Astrocyte of the hippocampus (primary cell): ENCODE data around the gene CDSN.
"Not testable (repeated sequence)": the region's sequence is repeated elsewhere in the genome, so short reads cannot be mapped to it uniquely, and the experiment has no call there.

Experiments used
- DNase-seq: peaks from one replicate; pipeline ENCODE4 v3.0.0; 2011; ENCODE audit warnings: low read depth, low spot score

The CDSN gene

GRCh38 chr6:31087494-31088089 lies 32.7 kb downstream of the CDSN start:
- peak; percentile 92 for DNase-seq

- DNase-seq: peak; percentile 61
Measured at GRCh38 chr6:31086788-31087440, 33.3 kb downstream of the CDSN start.

DNA sequence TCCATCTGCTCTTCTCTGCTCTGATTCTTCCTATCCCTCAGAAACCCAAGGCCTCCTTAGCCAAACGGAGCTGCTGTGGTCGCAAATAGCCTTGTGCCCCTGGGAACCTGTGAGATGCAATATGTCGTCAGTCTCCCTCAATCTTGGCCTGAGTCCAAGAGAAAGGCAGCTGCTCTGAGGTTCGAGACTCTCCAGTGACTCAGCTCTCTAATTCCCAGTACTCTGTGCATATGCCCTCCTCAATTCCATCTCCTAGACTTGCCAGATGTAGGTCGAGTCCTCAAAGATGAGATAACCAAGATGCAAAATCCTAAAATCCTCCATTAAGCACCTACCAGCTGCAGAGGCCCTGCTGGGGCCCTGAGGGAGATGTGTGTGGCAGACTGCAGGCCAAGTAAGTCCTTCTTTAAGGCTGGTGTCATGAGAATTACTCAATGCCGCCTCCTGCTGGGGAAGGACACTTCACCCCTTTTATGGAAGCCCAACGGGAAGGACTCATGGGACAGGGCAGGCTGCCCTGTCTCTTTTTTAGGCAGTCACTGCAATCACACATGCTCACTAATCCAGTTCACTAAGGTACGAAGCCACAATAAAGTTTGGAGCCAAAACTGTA lies 36.4 kb downstream of the CDSN start:
- DNase-seq: peak; percentile 59

DNA sequence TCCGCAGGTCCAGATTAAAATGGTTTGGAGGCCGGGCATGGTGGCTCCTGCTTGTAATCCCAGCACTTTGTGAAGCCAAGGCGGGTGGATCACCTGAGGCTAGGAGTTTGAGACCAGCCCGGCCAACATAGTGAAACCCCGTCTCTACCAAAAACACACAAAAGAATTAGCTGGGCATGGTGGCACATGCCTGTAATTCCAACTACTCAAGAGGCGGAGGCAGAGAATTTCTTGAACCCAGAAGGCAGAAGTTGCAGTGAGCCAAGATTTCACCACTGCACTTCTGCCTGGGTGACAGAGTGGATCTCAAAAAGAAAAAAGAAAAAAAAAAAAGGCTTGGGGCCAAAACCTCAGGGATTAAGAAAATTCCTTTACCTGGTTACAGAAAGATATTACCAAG lies 38.4 kb downstream of the CDSN start:
- DNase-seq: no peak

DNA sequence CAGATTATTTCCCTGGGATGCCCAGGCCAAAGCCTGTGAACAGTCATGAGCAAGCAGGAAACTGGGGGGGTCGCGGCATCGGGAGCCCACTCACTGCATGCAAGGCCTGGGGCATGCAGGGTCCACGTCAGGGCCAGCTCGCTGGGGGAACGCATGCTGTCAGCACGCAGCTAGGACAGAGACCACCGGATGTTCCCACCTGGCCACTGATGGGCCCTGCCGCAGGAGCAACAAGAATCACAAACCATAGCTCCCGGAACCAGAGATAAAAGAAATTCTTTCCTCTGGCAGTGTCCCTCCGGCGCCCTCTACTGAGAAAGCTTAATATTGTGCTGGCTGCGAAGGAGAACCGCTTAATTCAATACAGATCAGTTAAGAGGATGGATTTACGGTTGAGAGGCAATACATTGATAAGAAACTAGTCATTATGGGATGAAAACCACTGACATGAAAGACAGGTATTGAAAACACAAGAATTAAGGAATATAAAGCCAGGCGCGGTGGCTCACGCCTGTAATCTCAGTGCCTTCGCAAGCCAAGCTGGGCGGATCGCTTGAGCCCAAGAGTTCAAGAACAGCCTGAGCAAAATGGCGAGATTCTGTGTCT lies 40.5 kb downstream of the CDSN start:
- DNase-seq: peak; percentile 77

- DNase-seq: no peak
Measured at GRCh38 chr6:31076611-31077010, 43.6 kb downstream of the CDSN start.

- no peak for DNase-seq
Measured at GRCh38 chr6:31075528-31075927, 44.7 kb downstream of the CDSN start.

DNA sequence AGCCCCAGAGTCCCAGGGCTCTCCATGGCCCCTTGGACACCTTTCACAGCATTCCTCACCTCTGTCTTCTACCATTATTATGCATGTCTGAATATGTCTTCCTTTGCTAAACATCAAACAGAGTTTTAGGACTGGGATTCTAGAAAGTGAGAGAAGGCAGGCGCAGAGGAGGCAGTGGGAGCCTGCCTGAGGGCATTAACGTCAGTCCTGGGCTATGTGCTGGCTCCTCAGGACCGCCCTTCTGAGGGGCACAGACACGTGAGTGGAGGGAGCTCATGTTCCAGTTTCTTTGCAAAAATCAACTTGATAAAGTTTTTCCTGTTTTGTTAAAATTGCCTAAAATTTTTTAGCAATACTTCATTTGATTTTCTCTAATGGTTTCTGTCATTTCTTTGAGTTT lies 45.8 kb downstream of the CDSN start:
- no peak for DNase-seq

- peak; percentile 90 for DNase-seq
Measured at GRCh38 chr6:31070711-31071197, 49.5 kb downstream of the CDSN start.

- DNase-seq: peak; percentile 88
Measured at GRCh38 chr6:31068669-31069340, 51.4 kb downstream of the CDSN start.

- DNase-seq: not testable (repeated sequence)
Measured at GRCh38 chr6:31067891-31068668, 52.2 kb downstream of the CDSN start.

- DNase-seq: not testable (repeated sequence)
Measured at GRCh38 chr6:31067028-31067427, 53.2 kb downstream of the CDSN start.

DNA sequence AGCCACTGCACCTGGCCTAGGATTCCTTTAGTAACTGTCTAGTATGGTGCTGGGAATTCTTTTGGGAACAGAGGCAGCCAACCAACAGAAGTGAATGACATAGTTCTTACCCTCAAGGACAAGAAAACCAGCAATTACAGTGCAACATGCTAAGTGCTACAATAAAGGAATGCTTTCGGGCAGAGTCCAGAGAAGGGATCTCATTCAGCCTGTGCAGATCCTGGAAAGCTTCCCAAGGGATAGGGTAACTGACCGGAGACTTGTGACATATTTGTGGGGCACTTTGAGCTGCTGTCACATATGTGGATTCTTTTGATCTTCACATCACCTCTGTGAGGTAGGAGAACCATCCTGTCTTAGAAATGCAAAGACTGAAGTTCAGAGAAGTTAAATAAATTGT lies 54.7 kb downstream of the CDSN start:
- peak; percentile 82 for DNase-seq
